ENCODE results near the gene INSRR.

- no peak for TF ChIP-seq CC2D1A (IDR thresholded peaks at IDR 0.05)
- no peak for TF ChIP-seq RNF2 (IDR thresholded peaks at IDR 0.05)
- TF ChIP-seq CTCF (IDR thresholded peaks at IDR 0.05 in 2 of 3, conservative IDR thresholded peaks at IDR 0.05 in 1 of 3; ENCODE audit: insufficient read depth in 2 of 3, low read depth in 1 of 3, low read length in 3 of 3), result no peak
- TF ChIP-seq MAFF (IDR thresholded peaks at IDR 0.05; ENCODE audit: low read length), result no peak
- no peak for TF ChIP-seq RCOR1 (IDR thresholded peaks at IDR 0.05; ENCODE audit: borderline replicate concordance in 1 of 2, low read depth in 2 of 2, low read length in 2 of 2)
- no peak for TF ChIP-seq REST (IDR thresholded peaks at IDR 0.05; ENCODE audit: borderline replicate concordance)
- no peak for TF ChIP-seq REST (CRISPR knock-in tag; IDR thresholded peaks at IDR 0.05; ENCODE audit: low read depth)
- no peak for TF ChIP-seq POLR2A (conservative IDR thresholded peaks at IDR 0.05)
- TF ChIP-seq ZNF280B (CRISPR knock-in tag; IDR thresholded peaks at IDR 0.05), result no peak
- TF ChIP-seq ETS1 (conservative IDR thresholded peaks at IDR 0.05; ENCODE audit: control insufficient read depth, low read depth, low read length), result no peak
- no peak for TF ChIP-seq PATZ1 (CRISPR knock-in tag; IDR thresholded peaks at IDR 0.05; ENCODE audit: borderline replicate concordance)
Observed at GRCh38 chr1:156897078-156897825, 38.3 kb upstream of the INSRR start.

Measured in K562 (cell line).